H9 (cell line): ENCODE data around the gene LCE1C. TPM values are rescaled to one million over a fixed set of nuclear protein-coding genes. Genes with fewer than 3 reads are reported as not detected.

Source experiments
- DNase-seq: peaks from one replicate; pipeline ENCODE4 v3.0.0-alpha.2; 2017
- H2AFZ ChIP-seq: one replicate; pipeline ENCODE4 v1.6.1; 2013; ENCODE audit warnings: mild to moderate bottlenecking, low read length, control low read depth, moderate library complexity
- H2AK5ac ChIP-seq: 2 replicates; pipeline ENCODE4 v1.6.1; 2013; ENCODE audit warnings: low read length, control low read depth, mixed read lengths; ENCODE audit not compliant: insufficient read length
- H2BK120ac ChIP-seq: one replicate; pipeline ENCODE4 v1.6.1; 2013; ENCODE audit warnings: low read depth, mild to moderate bottlenecking, low read length, control low read depth, inconsistent platforms; ENCODE audit not compliant: poor library complexity, severe bottlenecking
- H2BK12ac ChIP-seq: 2 replicates; pipeline ENCODE4 v1.6.1; 2013; ENCODE audit warnings: low read length, control low read depth, mixed read lengths, low read depth; ENCODE audit not compliant: insufficient read length
- H2BK15ac ChIP-seq: 2 replicates; pipeline ENCODE4 v1.6.1; 2013; ENCODE audit warnings: low read depth, low read length, control low read depth
- H2BK20ac ChIP-seq: one replicate; pipeline ENCODE4 v1.6.1; 2013; ENCODE audit warnings: low read depth, mild to moderate bottlenecking, low read length, control low read depth, inconsistent platforms; ENCODE audit not compliant: poor library complexity, severe bottlenecking
- H2BK5ac ChIP-seq: 2 replicates; pipeline ENCODE4 v1.6.1; 2013; ENCODE audit warnings: low read length, control low read depth, mixed read lengths; ENCODE audit not compliant: insufficient read length
- H3K14ac ChIP-seq: 2 replicates; pipeline ENCODE4 v1.6.1; 2013; ENCODE audit warnings: low read length, control low read depth; ENCODE audit not compliant: insufficient read depth
- H3K18ac ChIP-seq: 2 replicates; pipeline ENCODE4 v1.6.1; 2013; ENCODE audit warnings: low read depth, mild to moderate bottlenecking, mixed read lengths, low read length, control low read depth; ENCODE audit not compliant: insufficient read length
- H3K23ac ChIP-seq: 2 replicates; pipeline ENCODE4 v1.6.1; 2013; ENCODE audit warnings: low read length, control low read depth, mixed read lengths, low read depth; ENCODE audit not compliant: insufficient read length
- H3K23me2 ChIP-seq: 2 replicates; pipeline ENCODE4 v1.6.1; 2013; ENCODE audit warnings: low read depth, mild to moderate bottlenecking, mixed read lengths, low read length, control low read depth; ENCODE audit not compliant: insufficient read length, poor library complexity, severe bottlenecking
- H3K27ac ChIP-seq: 2 replicates; pipeline ENCODE4 v1.5.1; 2013; ENCODE audit warnings: low read length, control low read depth, mixed read lengths, low read depth; ENCODE audit not compliant: insufficient read length
- H3K27me3 ChIP-seq: 2 replicates; pipeline ENCODE4 v1.6.1; 2013; ENCODE audit warnings: low read length, control low read depth, inconsistent platforms; ENCODE audit not compliant: insufficient read depth
- H3K4ac ChIP-seq: 2 replicates; pipeline ENCODE4 v1.6.1; 2013; ENCODE audit warnings: low read depth, mild to moderate bottlenecking, control low read depth, inconsistent platforms, low read length, moderate library complexity
- H3K4me1 ChIP-seq: 2 replicates; pipeline ENCODE4 v1.6.1; 2013; ENCODE audit warnings: low read length, control low read depth, inconsistent platforms; ENCODE audit not compliant: insufficient read depth
- H3K4me2 ChIP-seq: 2 replicates; pipeline ENCODE4 v1.6.1; 2013; ENCODE audit warnings: low read length, control low read depth, mixed read lengths; ENCODE audit not compliant: insufficient read length, insufficient read depth
- H3K56ac ChIP-seq: 2 replicates; pipeline ENCODE4 v1.6.1; 2013; ENCODE audit warnings: low read depth, mild to moderate bottlenecking, mixed read lengths, low read length, control low read depth; ENCODE audit not compliant: insufficient read length
- H3K79me1 ChIP-seq: 2 replicates; pipeline ENCODE4 v1.6.1; 2013; ENCODE audit warnings: low read depth, mild to moderate bottlenecking, moderate library complexity, low read length, control low read depth, inconsistent platforms; ENCODE audit not compliant: insufficient read depth, poor library complexity, severe bottlenecking
- H3K79me2 ChIP-seq: 2 replicates; pipeline ENCODE4 v1.6.1; 2013; ENCODE audit warnings: low read length, control low read depth, inconsistent platforms; ENCODE audit not compliant: insufficient read depth
- H3K9ac ChIP-seq: 2 replicates; pipeline ENCODE4 v1.6.1; 2013; ENCODE audit warnings: low read length, control low read depth, mixed read lengths; ENCODE audit not compliant: insufficient read length; ENCODE audit errors: extremely low read depth
- H3K9me3 ChIP-seq: one replicate; pipeline ENCODE4 v1.6.1; 2013; ENCODE audit warnings: low read depth, low read length, inconsistent platforms; ENCODE audit not compliant: control insufficient read depth
- H3T11ph ChIP-seq: one replicate; pipeline ENCODE4 v1.6.1; 2013; ENCODE audit warnings: mild to moderate bottlenecking, low read length, control low read depth, inconsistent platforms
- H4K20me1 ChIP-seq: one replicate; pipeline ENCODE4 v1.6.1; 2013; ENCODE audit not compliant: control insufficient read depth, insufficient read length, insufficient read depth
- H4K5ac ChIP-seq: 2 replicates; pipeline ENCODE4 v1.6.1; 2013; ENCODE audit warnings: low read depth, mild to moderate bottlenecking, mixed read lengths, low read length, control low read depth; ENCODE audit not compliant: insufficient read length
- H4K8ac ChIP-seq: replicated peaks from 2 replicates; pipeline ENCODE4 v1.6.1; 2013; ENCODE audit warnings: low read length, control low read depth, mixed read lengths, low read depth; ENCODE audit not compliant: insufficient read length
- H4K91ac ChIP-seq: 2 replicates; pipeline ENCODE4 v1.6.1; 2013; ENCODE audit warnings: low read depth, mild to moderate bottlenecking, moderate library complexity, mixed read lengths, low read length, control low read depth; ENCODE audit not compliant: insufficient read length
- H3K27ac Mint-ChIP-seq, 3 experiments: 2 replicates in 2 of 3; 3 replicates in 1 of 3; pipeline ENCODE4 v1.8.0; 2020 to 2021; ENCODE audit warnings: mixed read lengths in 3 of 3, mild to moderate bottlenecking in 1 of 3, moderate library complexity in 1 of 3
- H3K27me3 Mint-ChIP-seq: 2 replicates; pipeline ENCODE4 v1.8.0; 2021; ENCODE audit warnings: low read depth, mild to moderate bottlenecking, moderate library complexity, mixed read lengths
- H3K36me3 Mint-ChIP-seq, 3 experiments: 2 replicates in 2 of 3; 3 replicates in 1 of 3; pipeline ENCODE4 v1.8.0; 2020 to 2021; ENCODE audit warnings: low read depth in 3 of 3, mixed read lengths in 3 of 3; ENCODE audit not compliant: insufficient read depth in 1 of 3
- H3K4me1 Mint-ChIP-seq, 2 experiments: 2 replicates each; pipeline ENCODE4 v1.8.0; 2020; ENCODE audit warnings: mixed read lengths in 2 of 2
- H3K4me3 Mint-ChIP-seq, 2 experiments: 2 replicates in 1 of 2; 3 replicates in 1 of 2; pipeline ENCODE4 v1.8.0; 2020 to 2021; ENCODE audit warnings: mild to moderate bottlenecking in 2 of 2, mixed read lengths in 2 of 2, moderate library complexity in 1 of 2
- H3K9me3 Mint-ChIP-seq, 2 experiments: 2 replicates in 1 of 2; 3 replicates in 1 of 2; pipeline ENCODE4 v1.8.0; 2020; ENCODE audit warnings: mild to moderate bottlenecking in 2 of 2, mixed read lengths in 2 of 2, moderate library complexity in 1 of 2
- CTCF ChIP-seq: fragments of 200-600 bp; sonication (generic); conservative IDR thresholded peaks from 3 replicates; pipeline ENCODE4 v1.8.0; 2021; ENCODE audit warnings: antibody characterized with exemption, mild to moderate bottlenecking
- WGBS: extraction: QIAGEN DNeasy Blood & Tissue Kit; methylation state at CpG from one replicate; pipeline ENCODE4 v1.1.7; 2013; ENCODE audit warnings: missing lambda C conversion rate, low lambda C conversion rate, mixed read lengths; ENCODE audit not compliant: insufficient read length; ENCODE audit errors: extremely low coverage; 5-methylcytosine and 5-hydroxymethylcytosine counted together
- total RNA-seq: library from RNA; stranded (reverse); gene quantifications from 2 replicates; pipeline ENCODE4 v1.2.1, GENCODE V29; 2021

LCE1C gene
- total RNA-seq, 1 experiment from 2014 or later = not detected

GRCh38 chr1:152817309-152817708 is 10.9 kb upstream of the LCE1C start:
- no peaks in the 10 kb centered on the region for H3K27me3 ChIP-seq
- H3K23me2 ChIP-seq = peaks cover 2% of the 10 kb centered on the region
- no peaks in the 10 kb centered on the region for H3K79me2 ChIP-seq
- no peak for DNase-seq
- H2BK15ac ChIP-seq = no peak overlapping the region
- H3K4me2 ChIP-seq = no peak overlapping the region
- peaks cover 69% of the 10 kb centered on the region for H3K9me3 ChIP-seq
- H3K14ac ChIP-seq = no peak overlapping the region
- H3T11ph ChIP-seq = no peak overlapping the region
- H4K20me1 ChIP-seq = no peaks in the 10 kb centered on the region
- no peak overlapping the region for H3K27ac ChIP-seq
- no peak overlapping the region for H2AK5ac ChIP-seq
- no peak overlapping the region for H2AFZ ChIP-seq
- no peak overlapping the region for H2BK20ac ChIP-seq
- Mint-ChIP-seq H3K4me1 (no peaks in the 10 kb centered on the region), H3K36me3 (peaks cover 10 to 27% (median 10%) of the 10 kb centered on the region in 3 experiments; a peak in 5 of 7 replicates), H3K27ac (no peak overlapping the region), H3K9me3 (peaks cover 86 to 87% of the 10 kb centered on the region in 2 experiments), H3K4me3 (no peak overlapping the region), H3K27me3 (peaks cover 5% of the 10 kb centered on the region)
- no peak overlapping the region for H3K56ac ChIP-seq
- H3K9ac ChIP-seq = no peak overlapping the region
- H3K23ac ChIP-seq = no peak overlapping the region
- H3K4ac ChIP-seq = no peak overlapping the region
- no peak for TF ChIP-seq CTCF
- H4K91ac ChIP-seq = no peak overlapping the region
- no peaks in the 10 kb centered on the region for H3K79me1 ChIP-seq
- H2BK5ac ChIP-seq = no peak overlapping the region
- WGBS = no CpG with 5 or more reads among the region's 6 CpGs
- H4K8ac ChIP-seq = no peak overlapping the region
- H3K18ac ChIP-seq = no peak overlapping the region
- no peak overlapping the region for H2BK120ac ChIP-seq
- no peak overlapping the region for H2BK12ac ChIP-seq
- no peaks in the 10 kb centered on the region for H3K4me1 ChIP-seq
- H4K5ac ChIP-seq = no peak overlapping the region
